Measurements from ENCODE around the gene TIAM1. TPM values are rescaled to one million over a fixed set of nuclear protein-coding genes. Genes with fewer than 3 reads are reported as not detected.

Gene TIAM1
- total RNA-seq, 1 donor from 2014 or later: 41.3 TPM

DNA sequence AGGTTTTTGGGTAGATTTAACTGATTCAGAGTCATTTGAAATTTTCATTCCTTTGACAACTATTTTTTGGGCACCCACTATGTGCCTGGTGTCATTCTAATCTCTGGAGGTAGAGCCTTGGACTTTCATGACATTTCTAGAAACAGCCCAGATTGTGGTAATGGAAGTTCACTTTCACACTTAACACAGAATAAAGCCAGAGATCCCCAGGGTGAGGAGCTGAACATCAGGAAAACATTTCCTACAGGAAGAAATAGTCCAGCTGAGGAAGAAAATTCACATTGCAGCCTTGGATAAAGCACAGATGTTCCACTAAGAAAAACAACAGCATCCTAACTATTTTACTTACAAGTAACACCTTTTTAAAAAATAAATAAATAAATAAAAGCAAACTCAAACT, 203.4 kb downstream of the TIAM1 start:
- Histone ChIP-seq H3K4me3 (no peak overlapping the region), H3K9me3 (no peaks in the 10 kb centered on the region), H3K27me3 (no peaks in the 10 kb centered on the region), H3K4me1 (no peaks in the 10 kb centered on the region), H3K36me3 (no peaks in the 10 kb centered on the region), H3K27ac (no peak overlapping the region)
- intact Hi-C loops (cut with DNase I): no loop called here
- no peak for DNase-seq (ENCODE audit: extremely low spot score in 2 of 2)
- TF ChIP-seq, protein P1, sequence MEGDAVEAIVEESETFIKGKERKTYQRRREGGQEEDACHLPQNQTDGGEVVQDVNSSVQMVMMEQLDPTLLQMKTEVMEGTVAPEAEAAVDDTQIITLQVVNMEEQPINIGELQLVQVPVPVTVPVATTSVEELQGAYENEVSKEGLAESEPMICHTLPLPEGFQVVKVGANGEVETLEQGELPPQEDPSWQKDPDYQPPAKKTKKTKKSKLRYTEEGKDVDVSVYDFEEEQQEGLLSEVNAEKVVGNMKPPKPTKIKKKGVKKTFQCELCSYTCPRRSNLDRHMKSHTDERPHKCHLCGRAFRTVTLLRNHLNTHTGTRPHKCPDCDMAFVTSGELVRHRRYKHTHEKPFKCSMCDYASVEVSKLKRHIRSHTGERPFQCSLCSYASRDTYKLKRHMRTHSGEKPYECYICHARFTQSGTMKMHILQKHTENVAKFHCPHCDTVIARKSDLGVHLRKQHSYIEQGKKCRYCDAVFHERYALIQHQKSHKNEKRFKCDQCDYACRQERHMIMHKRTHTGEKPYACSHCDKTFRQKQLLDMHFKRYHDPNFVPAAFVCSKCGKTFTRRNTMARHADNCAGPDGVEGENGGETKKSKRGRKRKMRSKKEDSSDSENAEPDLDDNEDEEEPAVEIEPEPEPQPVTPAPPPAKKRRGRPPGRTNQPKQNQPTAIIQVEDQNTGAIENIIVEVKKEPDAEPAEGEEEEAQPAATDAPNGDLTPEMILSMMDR (IDR thresholded peaks at IDR 0.05): no peak

DNA sequence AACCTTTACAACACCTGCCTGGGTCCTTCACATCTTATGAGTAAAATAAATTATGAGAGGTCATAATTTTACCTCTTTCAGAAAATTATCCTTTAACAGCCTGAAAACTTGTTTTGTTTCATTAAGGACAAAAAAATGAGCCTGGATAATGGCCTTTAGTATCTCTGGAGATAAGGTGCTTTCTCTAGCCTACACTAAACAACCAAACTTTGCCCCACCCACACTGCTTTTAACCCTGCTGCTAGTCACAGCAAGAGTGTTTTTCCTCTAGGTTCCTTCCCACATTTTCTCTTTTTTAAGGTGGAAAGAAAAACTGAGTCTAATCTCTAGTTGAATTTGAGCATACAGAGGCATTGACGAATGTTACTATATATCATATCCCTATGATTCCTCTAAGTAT, 204.0 kb downstream of the TIAM1 start:
- TF ChIP-seq POLR2AphosphoS5 (IDR thresholded peaks at IDR 0.05; ENCODE audit: insufficient read depth in 1 of 2, low read depth in 1 of 2) (no peak), POLR2A (IDR thresholded peaks at IDR 0.05) (no peak)
- TF ChIP-seq, protein P1 (IDR thresholded peaks at IDR 0.05): no peak
- intact Hi-C loops (cut with DNase I): no loop called here
- Histone ChIP-seq H3K36me3 (peaks cover 0 to 3% of the 10 kb centered on the region in 2 donors), H3K9me3 (no peaks in the 10 kb centered on the region), H3K27me3 (no peaks in the 10 kb centered on the region), H3K4me3 (no peak overlapping the region), H3K27ac (no peak overlapping the region), H3K4me1 (no peaks in the 10 kb centered on the region)
- no peak for DNase-seq (ENCODE audit: extremely low spot score in 2 of 2)

DNA sequence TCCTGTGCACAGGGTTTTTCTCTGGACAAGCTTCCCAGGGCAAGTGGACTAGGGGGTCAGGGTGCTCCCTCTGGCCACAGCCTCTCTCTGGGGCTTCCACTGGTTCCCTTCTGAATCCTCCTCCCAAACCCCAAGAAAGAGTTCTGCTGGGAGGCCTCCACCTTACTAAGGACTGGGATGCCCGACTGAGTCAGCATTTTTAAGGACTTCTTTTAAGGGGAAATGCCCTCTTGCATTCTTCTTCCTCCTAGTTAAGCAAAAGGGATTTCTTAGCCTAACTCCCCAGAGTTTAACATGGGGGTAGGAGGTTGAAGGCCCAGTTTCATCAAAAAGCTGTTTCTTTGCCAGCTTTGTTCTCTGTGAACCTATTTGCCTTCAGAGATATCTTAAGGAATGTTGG, 206.1 kb downstream of the TIAM1 start:
- peaks cover 0 to 5% of the 10 kb centered on the region in 2 donors for H3K36me3 ChIP-seq
- no peak overlapping the region for H3K4me3 ChIP-seq
- no peaks in the 10 kb centered on the region for H3K27me3 ChIP-seq
- no peaks in the 10 kb centered on the region for H3K9me3 ChIP-seq
- no peak overlapping the region for H3K27ac ChIP-seq
- DNase-seq (ENCODE audit: extremely low spot score in 2 of 2): no peak
- H3K4me1 ChIP-seq: no peaks in the 10 kb centered on the region
- intact Hi-C loops (cut with DNase I): no loop called here
- no peak for TF ChIP-seq POLR2AphosphoS5 (IDR thresholded peaks at IDR 0.05; ENCODE audit: insufficient read depth in 1 of 2, low read depth in 1 of 2)
- TF ChIP-seq, protein P1 (IDR thresholded peaks at IDR 0.05): no peak
- TF ChIP-seq POLR2A (IDR thresholded peaks at IDR 0.05): no peak

DNA sequence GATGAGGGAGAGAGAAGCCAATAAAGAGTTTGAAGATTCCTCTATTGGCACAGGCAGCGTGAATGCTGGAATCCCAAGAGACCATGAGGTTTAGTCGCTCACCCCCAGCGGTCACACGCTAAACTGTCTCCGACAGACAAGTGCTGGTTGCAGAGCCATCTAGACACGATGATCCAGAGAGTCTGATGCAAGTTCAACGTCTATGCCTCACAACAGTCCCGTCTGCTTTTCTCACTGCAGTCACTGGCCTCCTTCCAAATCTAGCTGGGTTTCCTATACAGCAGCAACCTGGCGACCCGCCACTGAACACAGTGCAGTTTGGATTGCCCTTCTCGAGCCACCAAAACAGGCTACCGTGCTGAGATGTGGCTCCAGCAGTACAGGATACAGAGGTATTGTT, 207.2 kb downstream of the TIAM1 start:
- Histone ChIP-seq H3K4me3 (no peak overlapping the region), H3K9me3 (no peaks in the 10 kb centered on the region), H3K4me1 (no peaks in the 10 kb centered on the region), H3K27me3 (no peaks in the 10 kb centered on the region), H3K36me3 (peaks cover 0 to 5% of the 10 kb centered on the region in 2 donors), H3K27ac (no peak overlapping the region)
- intact Hi-C loops (cut with DNase I): no loop called here
- TF ChIP-seq POLR2AphosphoS5 (IDR thresholded peaks at IDR 0.05; ENCODE audit: insufficient read depth in 1 of 2, low read depth in 1 of 2): no peak
- TF ChIP-seq, protein P1 (IDR thresholded peaks at IDR 0.05): no peak
- TF ChIP-seq POLR2A (IDR thresholded peaks at IDR 0.05): no peak
- DNase-seq (ENCODE audit: extremely low spot score in 2 of 2): no peak

DNA sequence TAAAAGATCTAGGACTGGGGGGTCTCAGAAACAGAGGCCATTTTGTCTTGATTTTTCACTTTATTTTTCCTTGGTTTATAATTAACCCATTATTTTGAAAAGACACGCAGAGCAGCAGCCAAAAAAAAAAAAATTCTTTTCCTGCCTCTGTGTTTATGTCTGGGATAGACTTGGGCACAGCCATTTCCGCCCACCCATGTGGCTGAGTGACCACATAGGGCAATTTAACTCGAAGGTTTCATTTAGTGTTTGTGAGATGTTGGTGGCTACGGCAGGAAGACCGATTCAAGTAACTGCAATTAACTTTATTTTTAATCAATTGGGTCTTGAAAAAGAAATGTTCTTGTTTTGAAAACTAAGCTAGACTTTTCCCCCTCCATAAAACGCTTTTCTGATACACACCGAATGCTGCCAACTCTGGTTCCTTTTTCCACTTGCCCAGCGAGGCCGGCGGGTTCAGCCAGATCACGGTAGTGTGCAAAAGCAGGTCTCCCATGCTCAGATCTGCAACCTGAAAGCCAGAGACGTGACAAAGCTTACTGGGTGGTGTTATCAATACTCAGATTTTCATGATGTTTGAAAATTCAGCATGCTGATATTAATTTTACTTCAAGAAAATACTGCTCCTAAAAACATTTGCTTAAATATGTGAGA, 208.4 kb downstream of the TIAM1 start:
- Histone ChIP-seq H3K36me3 (peaks cover 0 to 5% of the 10 kb centered on the region in 2 donors), H3K27me3 (no peaks in the 10 kb centered on the region), H3K4me3 (no peak overlapping the region), H3K9me3 (no peaks in the 10 kb centered on the region), H3K27ac (no peak overlapping the region), H3K4me1 (no peaks in the 10 kb centered on the region)
- DNase-seq (ENCODE audit: extremely low spot score in 2 of 2): no peak
- no peak for TF ChIP-seq POLR2AphosphoS5 (IDR thresholded peaks at IDR 0.05; ENCODE audit: insufficient read depth in 1 of 2, low read depth in 1 of 2)
- no peak for TF ChIP-seq POLR2A (IDR thresholded peaks at IDR 0.05)
- TF ChIP-seq, protein P1 (IDR thresholded peaks at IDR 0.05): no peak
- intact Hi-C loops (cut with DNase I): no loop called here

Measured in vagina (tissue), 2 donors.